NCI-H226 (cell line): ENCODE data around the gene EVL.
"Not testable (repeated sequence)": the region's sequence is repeated elsewhere in the genome, so short reads cannot be mapped to it uniquely, and the experiment has no call there.

ENCODE experiments used
- DNase-seq: peaks from one replicate; pipeline ENCODE4 v3.0.0-alpha.2; 2015

Gene EVL

GRCh38 chr14:100065111-100065871 is at the start of gene EVL:
TSS of gene EVL (plus strand) at chr14:100065422. CDS start at chr14:100065501, 79 bp downstream.
- no peak for DNase-seq

GRCh38 chr14:100017553-100017952 is 47.7 kb upstream of the EVL start:
- DNase-seq, result no peak

- no peak for DNase-seq
These were observed 47.2 kb upstream of the EVL start for GRCh38 chr14:100018054-100018453.

- no peak for DNase-seq
These were observed 46.7 kb upstream of the EVL start for GRCh38 chr14:100018482-100018881.

GRCh38 chr14:100019156-100019744 is 46.0 kb upstream of the EVL start:
- no peak for DNase-seq

GRCh38 chr14:100020629-100021028 is 44.6 kb upstream of the EVL start:
- no peak for DNase-seq

- peak; percentile 28 for DNase-seq
These were observed 42.3 kb upstream of the EVL start for GRCh38 chr14:100022772-100023451.

- DNase-seq, result peak; percentile 53
These were observed 40.1 kb upstream of the EVL start for GRCh38 chr14:100025111-100025510.

- peak; percentile 39 for DNase-seq
These were observed 37.3 kb upstream of the EVL start for GRCh38 chr14:100027771-100028490.

- peak; percentile 32 for DNase-seq
These were observed 36.1 kb upstream of the EVL start for GRCh38 chr14:100028990-100029677.

GRCh38 chr14:100030006-100030405 is 35.2 kb upstream of the EVL start:
- not testable (repeated sequence) for DNase-seq

- peak; percentile 81 for DNase-seq
These were observed 34.6 kb upstream of the EVL start for GRCh38 chr14:100030452-100031153.

GRCh38 chr14:100031506-100032281 is 33.5 kb upstream of the EVL start:
- DNase-seq, result peak; percentile 97

- no peak for DNase-seq
These were observed 32.5 kb upstream of the EVL start for GRCh38 chr14:100032738-100033137.

- no peak for DNase-seq
These were observed 31.7 kb upstream of the EVL start for GRCh38 chr14:100033347-100034075.

- DNase-seq, result no peak
These were observed 30.8 kb upstream of the EVL start for GRCh38 chr14:100034468-100034867.

GRCh38 chr14:100034961-100035500 is 30.2 kb upstream of the EVL start:
- DNase-seq, result no peak

- no peak for DNase-seq
These were observed 29.5 kb upstream of the EVL start for GRCh38 chr14:100035700-100036099.

GRCh38 chr14:100037353-100037752 is 27.9 kb upstream of the EVL start:
- no peak for DNase-seq

- DNase-seq, result no peak
These were observed 27.2 kb upstream of the EVL start for GRCh38 chr14:100038065-100038464.
